ENCODE results near the gene HILPDA.

Gene HILPDA

GRCh38 chr7:128434413-128435326 is 21.0 kb upstream of the HILPDA start:
- Histone ChIP-seq H3K27me3 (ENCODE audit: control insufficient read depth in 1 of 2, insufficient read depth in 2 of 2, low read length in 2 of 2) (no peaks in the 10 kb centered on the region), H3K4me1 (ENCODE audit: insufficient read depth, low read length) (no peaks in the 10 kb centered on the region), H3K27ac (ENCODE audit: low read depth, low read length) (no peak overlapping the region), H3K4me3 (ENCODE audit: low read depth in 1 of 2, low read length in 2 of 2) (no peak overlapping the region), H3K9ac (ENCODE audit: low read length) (no peak overlapping the region), H3K9me3 (ENCODE audit: low read length) (no peaks in the 10 kb centered on the region), H3K36me3 (ENCODE audit: insufficient read depth, low read length) (no peaks in the 10 kb centered on the region)

- no peak overlapping the region for H3K9ac ChIP-seq (ENCODE audit: low read length)
- H3K4me3 ChIP-seq (ENCODE audit: low read depth in 1 of 2, low read length in 2 of 2), result no peak overlapping the region
- H3K36me3 ChIP-seq (ENCODE audit: insufficient read depth, low read length), result no peaks in the 10 kb centered on the region
- no peaks in the 10 kb centered on the region for H3K4me1 ChIP-seq (ENCODE audit: insufficient read depth, low read length)
- H3K9me3 ChIP-seq (ENCODE audit: low read length), result no peaks in the 10 kb centered on the region
- H3K27me3 ChIP-seq (ENCODE audit: control insufficient read depth in 1 of 2, insufficient read depth in 2 of 2, low read length in 2 of 2), result no peaks in the 10 kb centered on the region
- no peak overlapping the region for H3K27ac ChIP-seq (ENCODE audit: low read depth, low read length)
Observed at GRCh38 chr7:128435327-128435686, 20.4 kb upstream of the HILPDA start.

GRCh38 chr7:128437426-128438332 is 18.0 kb upstream of the HILPDA start:
- H3K9ac ChIP-seq (ENCODE audit: low read length), result no peak overlapping the region
- no peaks in the 10 kb centered on the region for H3K9me3 ChIP-seq (ENCODE audit: low read length)
- H3K4me3 ChIP-seq (ENCODE audit: low read depth in 1 of 2, low read length in 2 of 2), result no peak overlapping the region
- no peak overlapping the region for H3K27ac ChIP-seq (ENCODE audit: low read depth, low read length)
- H3K36me3 ChIP-seq (ENCODE audit: insufficient read depth, low read length), result no peaks in the 10 kb centered on the region
- no peaks in the 10 kb centered on the region for H3K27me3 ChIP-seq (ENCODE audit: control insufficient read depth in 1 of 2, insufficient read depth in 2 of 2, low read length in 2 of 2)
- no peaks in the 10 kb centered on the region for H3K4me1 ChIP-seq (ENCODE audit: insufficient read depth, low read length)

DNA sequence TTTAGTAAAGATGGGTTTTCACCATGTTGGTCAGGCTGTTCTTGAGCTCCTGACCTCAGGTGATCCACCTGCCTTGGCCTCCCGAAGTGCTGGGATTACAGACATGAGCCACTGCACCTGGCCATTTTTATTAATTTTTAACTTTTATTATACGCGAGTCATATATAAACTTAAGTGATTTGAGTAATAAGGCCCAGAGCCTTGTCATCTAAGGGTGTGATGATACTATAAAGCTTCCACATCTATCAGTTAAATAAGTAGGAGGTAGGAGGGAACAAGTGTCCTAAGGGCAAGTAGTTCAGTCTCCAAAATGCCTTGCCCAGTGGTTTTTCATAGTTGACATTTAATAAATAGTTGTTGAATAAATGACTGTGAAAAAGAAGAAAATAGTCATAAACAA is 13.3 kb upstream of the HILPDA start:
- H3K36me3 ChIP-seq (ENCODE audit: insufficient read depth, low read length), result no peaks in the 10 kb centered on the region
- H3K4me1 ChIP-seq (ENCODE audit: insufficient read depth, low read length), result no peaks in the 10 kb centered on the region
- no peak overlapping the region for H3K4me3 ChIP-seq (ENCODE audit: low read depth in 1 of 2, low read length in 2 of 2)

DNA sequence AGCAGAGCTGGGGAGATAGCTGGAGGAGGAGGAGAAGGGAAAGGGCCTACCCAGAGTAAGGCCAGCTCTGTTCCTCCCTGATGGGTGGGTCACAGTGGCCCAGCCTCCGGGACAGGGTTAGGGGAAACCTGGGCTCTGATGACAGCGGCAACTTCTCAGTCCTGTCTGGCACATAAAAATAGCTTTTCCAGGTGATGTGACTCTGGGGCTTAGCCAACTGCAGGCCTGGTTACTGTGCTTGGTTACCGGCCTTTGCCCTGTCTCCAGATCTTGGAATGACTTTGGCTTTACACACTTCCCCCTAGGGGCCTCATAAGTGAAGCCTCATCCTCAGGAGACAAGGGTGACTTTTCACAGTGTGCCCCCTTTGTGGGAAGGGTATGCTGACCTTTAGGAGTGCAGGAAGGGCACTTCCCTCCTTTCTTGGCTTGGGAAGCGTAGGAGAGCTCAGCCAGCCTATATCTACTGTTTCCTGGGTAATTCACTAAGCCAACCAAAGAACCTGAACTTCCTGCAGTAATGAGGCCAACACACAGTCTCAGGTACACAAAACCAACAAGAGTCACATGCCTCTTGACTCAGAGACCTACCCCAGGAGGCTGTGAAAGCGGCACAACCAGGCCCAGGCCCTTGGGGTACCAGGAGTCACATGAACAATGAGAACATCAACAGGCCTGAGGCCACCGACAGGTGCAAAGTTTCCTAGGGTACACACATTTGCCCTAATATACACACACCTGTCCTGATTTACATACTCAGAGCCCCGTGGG is 11.7 kb upstream of the HILPDA start:
- Histone ChIP-seq H3K4me1 (ENCODE audit: insufficient read depth, low read length) (no peaks in the 10 kb centered on the region), H3K36me3 (ENCODE audit: insufficient read depth, low read length) (no peaks in the 10 kb centered on the region), H3K9me3 (ENCODE audit: low read length) (no peaks in the 10 kb centered on the region), H3K4me3 (ENCODE audit: low read depth in 1 of 2, low read length in 2 of 2) (no peak overlapping the region), H3K9ac (ENCODE audit: low read length) (no peak overlapping the region), H3K27me3 (ENCODE audit: control insufficient read depth in 1 of 2, insufficient read depth in 2 of 2, low read length in 2 of 2) (no peaks in the 10 kb centered on the region), H3K27ac (ENCODE audit: low read depth, low read length) (no peak overlapping the region)

More for the DNA sequence above, 13.3 kb upstream of the HILPDA start:
- Histone ChIP-seq H3K27me3 (ENCODE audit: control insufficient read depth in 1 of 2, insufficient read depth in 2 of 2, low read length in 2 of 2) (no peaks in the 10 kb centered on the region), H3K27ac (ENCODE audit: low read depth, low read length) (no peak overlapping the region), H3K9me3 (ENCODE audit: low read length) (no peaks in the 10 kb centered on the region), H3K9ac (ENCODE audit: low read length) (no peak overlapping the region)

- Histone ChIP-seq H3K27me3 (ENCODE audit: control insufficient read depth in 1 of 2, insufficient read depth in 2 of 2, low read length in 2 of 2) (no peaks in the 10 kb centered on the region), H3K27ac (ENCODE audit: low read depth, low read length) (no peak overlapping the region)
Observed at GRCh38 chr7:128446306-128446705, 9.4 kb upstream of the HILPDA start.

DNA sequence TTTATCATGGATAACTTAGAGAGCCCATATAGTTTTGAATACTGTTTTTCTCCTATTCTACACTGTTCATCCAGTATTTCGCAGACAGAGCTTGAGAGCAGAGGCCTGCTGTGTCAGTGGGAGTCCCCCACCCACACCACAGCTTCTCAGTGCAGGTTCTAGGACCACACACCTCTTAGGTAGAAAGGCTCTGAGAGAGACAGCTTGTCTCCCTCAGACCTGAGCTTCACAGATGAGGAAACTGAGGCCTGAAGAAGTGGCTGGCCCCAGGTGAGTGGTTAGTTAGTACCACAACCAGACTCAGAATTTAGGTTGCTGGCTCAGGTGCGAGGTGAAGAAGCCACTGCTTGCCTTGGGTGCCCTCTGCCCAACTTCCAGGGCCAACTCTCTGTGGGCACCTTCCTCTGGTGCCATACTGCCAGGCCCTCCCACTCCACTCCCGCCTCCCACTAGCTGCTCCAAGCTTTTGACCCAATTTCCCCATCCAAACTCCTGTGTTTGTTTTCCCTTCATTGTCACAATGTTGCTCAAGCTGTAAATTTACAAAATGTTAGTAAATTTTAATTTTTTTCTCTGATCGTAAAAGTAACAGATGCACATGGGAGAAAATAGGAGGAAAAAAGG is 7.6 kb upstream of the HILPDA start:
- no peak overlapping the region for H3K4me3 ChIP-seq (ENCODE audit: low read depth in 1 of 2, low read length in 2 of 2)
- no peak overlapping the region for H3K9ac ChIP-seq (ENCODE audit: low read length)
- no peaks in the 10 kb centered on the region for H3K27me3 ChIP-seq (ENCODE audit: control insufficient read depth in 1 of 2, insufficient read depth in 2 of 2, low read length in 2 of 2)

More at GRCh38 chr7:128446306-128446705, 9.4 kb upstream of the HILPDA start:
- Histone ChIP-seq H3K36me3 (ENCODE audit: insufficient read depth, low read length) (no peaks in the 10 kb centered on the region), H3K9me3 (ENCODE audit: low read length) (no peaks in the 10 kb centered on the region), H3K4me3 (ENCODE audit: low read depth in 1 of 2, low read length in 2 of 2) (no peak overlapping the region), H3K4me1 (ENCODE audit: insufficient read depth, low read length) (no peaks in the 10 kb centered on the region), H3K9ac (ENCODE audit: low read length) (no peak overlapping the region)

DNA sequence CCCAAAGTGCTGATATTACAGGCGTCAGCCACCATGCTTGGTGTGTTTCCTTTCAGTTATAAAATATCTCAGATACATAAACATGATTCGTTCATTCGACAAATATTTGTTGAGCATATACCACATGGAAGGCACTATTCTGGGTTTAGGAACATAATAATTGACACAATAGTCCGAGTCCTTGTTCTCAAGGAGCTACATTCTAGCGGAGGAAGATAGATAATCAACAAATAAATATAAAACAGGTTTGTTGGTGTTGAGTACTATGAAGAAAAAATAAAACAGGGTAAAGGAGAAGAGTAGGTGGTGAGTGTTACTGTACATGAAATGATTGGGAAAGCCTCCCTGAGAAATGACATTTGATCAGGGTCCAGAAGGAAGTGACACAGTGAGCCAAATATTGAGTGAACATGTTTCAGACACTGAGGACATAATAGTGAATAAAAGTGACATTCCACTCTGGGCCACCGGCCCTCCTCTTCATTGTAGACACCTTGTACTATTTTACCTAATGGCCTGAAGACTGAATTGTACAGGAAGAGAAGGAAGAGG is 6.9 kb upstream of the HILPDA start:
- no peak overlapping the region for H3K4me3 ChIP-seq (ENCODE audit: low read depth in 1 of 2, low read length in 2 of 2)
- H3K9me3 ChIP-seq (ENCODE audit: low read length), result no peaks in the 10 kb centered on the region
- H3K9ac ChIP-seq (ENCODE audit: low read length), result no peak overlapping the region
- H3K36me3 ChIP-seq (ENCODE audit: insufficient read depth, low read length), result no peaks in the 10 kb centered on the region
- H3K27ac ChIP-seq (ENCODE audit: low read depth, low read length), result no peak overlapping the region
- no peaks in the 10 kb centered on the region for H3K27me3 ChIP-seq (ENCODE audit: control insufficient read depth in 1 of 2, insufficient read depth in 2 of 2, low read length in 2 of 2)
- H3K4me1 ChIP-seq (ENCODE audit: insufficient read depth, low read length), result peaks cover 3% of the 10 kb centered on the region

More for the DNA sequence above, 7.6 kb upstream of the HILPDA start:
- Histone ChIP-seq H3K4me1 (ENCODE audit: insufficient read depth, low read length) (no peaks in the 10 kb centered on the region), H3K27ac (ENCODE audit: low read depth, low read length) (no peak overlapping the region), H3K36me3 (ENCODE audit: insufficient read depth, low read length) (no peaks in the 10 kb centered on the region), H3K9me3 (ENCODE audit: low read length) (no peaks in the 10 kb centered on the region)

GRCh38 chr7:128450409-128450808 is 5.3 kb upstream of the HILPDA start:
- Histone ChIP-seq H3K27me3 (ENCODE audit: control insufficient read depth in 1 of 2, insufficient read depth in 2 of 2, low read length in 2 of 2) (no peaks in the 10 kb centered on the region), H3K27ac (ENCODE audit: low read depth, low read length) (no peak overlapping the region), H3K4me1 (ENCODE audit: insufficient read depth, low read length) (peaks cover 18% of the 10 kb centered on the region), H3K9ac (ENCODE audit: low read length) (no peak overlapping the region), H3K36me3 (ENCODE audit: insufficient read depth, low read length) (no peaks in the 10 kb centered on the region), H3K9me3 (ENCODE audit: low read length) (no peaks in the 10 kb centered on the region), H3K4me3 (ENCODE audit: low read depth in 1 of 2, low read length in 2 of 2) (no peak overlapping the region)

DNA sequence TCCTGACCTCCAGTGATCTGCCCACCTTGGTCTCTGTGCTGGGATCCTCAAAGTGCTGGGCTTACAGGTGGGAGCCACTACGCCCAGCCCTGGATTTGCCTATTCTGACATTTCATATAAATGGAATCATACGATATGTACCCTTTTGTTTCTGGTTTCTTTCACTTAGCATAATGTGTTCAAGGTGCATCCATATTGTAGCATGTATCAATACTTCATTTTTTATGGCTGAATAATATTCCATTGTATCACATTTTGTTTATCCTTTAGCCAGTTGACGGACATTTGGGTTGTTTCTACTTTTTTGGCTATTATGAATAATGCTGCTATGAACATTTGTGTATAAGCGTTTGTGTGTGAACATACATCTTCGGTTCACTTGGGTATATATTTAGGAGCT is 4.8 kb upstream of the HILPDA start:
- Histone ChIP-seq H3K27ac (ENCODE audit: low read depth, low read length) (no peak overlapping the region), H3K36me3 (ENCODE audit: insufficient read depth, low read length) (no peaks in the 10 kb centered on the region), H3K9me3 (ENCODE audit: low read length) (no peaks in the 10 kb centered on the region), H3K4me1 (ENCODE audit: insufficient read depth, low read length) (peaks cover 18% of the 10 kb centered on the region), H3K4me3 (ENCODE audit: low read depth in 1 of 2, low read length in 2 of 2) (no peak overlapping the region), H3K27me3 (ENCODE audit: control insufficient read depth in 1 of 2, insufficient read depth in 2 of 2, low read length in 2 of 2) (no peaks in the 10 kb centered on the region), H3K9ac (ENCODE audit: low read length) (no peak overlapping the region)

All from muscle layer of colon (tissue), 2 donors.